SKM-1 treated with dmso at 0.1 percent for 144 hours (cell line): Measurements from ENCODE around the gene SF1.

Experiments
- DNase-seq: peaks from one replicate; lab custom pipeline; 2025; ENCODE audit not compliant: unreplicated experiment; lab: John Stamatoyannopoulos, UW

SF1 gene

GRCh38 chr11:64801561-64802369 is 23.4 kb upstream of the SF1 start:
- DNase-seq = no peak

DNA sequence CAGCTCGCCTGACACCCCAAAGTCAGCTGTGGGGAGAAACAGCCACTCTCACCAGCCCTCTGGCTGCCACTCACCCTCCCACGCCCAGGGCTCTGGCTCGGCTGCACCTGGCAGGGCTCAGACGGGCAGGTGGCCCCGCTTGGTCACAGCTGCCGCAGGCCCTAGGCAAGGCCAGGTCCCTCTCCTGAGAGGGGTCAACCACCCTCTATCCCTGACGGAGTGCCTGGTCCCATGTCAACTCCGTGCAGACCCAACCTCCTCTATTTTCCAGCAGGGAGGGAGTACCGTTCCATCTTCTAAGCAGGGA is 22.8 kb upstream of the SF1 start:
- DNase-seq = no peak

DNA sequence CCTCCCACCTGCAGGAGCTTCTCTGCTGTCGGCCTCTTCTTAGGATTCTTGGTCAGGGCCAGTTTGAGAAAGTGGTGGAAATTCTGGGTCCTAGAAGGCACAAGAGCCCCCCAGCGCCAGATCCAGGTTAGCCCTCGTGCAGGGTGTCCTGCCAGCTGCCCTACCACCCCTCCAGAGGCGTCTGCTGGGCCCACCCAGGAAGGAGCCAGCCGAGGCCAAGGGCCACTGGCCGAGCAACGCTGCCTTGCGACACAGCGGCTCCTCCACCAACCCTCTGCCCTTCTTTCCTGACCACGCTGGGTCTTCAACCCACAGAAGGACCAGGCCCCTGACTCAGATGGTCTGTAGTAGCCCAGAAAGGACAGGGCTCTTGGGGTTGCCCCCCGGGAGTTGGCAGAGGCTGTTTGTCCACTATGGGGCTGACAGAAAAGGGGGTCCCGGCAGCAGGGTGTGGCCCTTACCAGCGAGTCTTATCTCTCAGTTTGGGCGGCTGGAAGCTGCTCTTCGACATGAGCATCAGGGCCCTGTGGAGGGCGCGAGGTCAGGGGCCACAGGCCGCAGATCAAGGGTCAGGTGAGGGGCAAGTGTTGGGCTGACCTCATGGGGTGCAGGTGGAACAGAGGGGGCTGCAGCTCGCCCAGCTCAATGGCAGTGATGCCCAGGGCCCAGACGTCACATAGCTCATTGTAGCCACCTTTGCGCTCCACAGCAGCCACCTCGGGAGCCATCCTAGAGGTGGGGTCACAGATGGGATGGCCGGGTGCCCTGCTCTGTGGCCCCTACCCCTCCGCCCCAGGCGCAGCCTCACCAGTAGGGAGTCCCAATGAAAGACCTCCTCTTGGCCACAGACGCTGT is 22.2 kb upstream of the SF1 start:
- no peak for DNase-seq

DNA sequence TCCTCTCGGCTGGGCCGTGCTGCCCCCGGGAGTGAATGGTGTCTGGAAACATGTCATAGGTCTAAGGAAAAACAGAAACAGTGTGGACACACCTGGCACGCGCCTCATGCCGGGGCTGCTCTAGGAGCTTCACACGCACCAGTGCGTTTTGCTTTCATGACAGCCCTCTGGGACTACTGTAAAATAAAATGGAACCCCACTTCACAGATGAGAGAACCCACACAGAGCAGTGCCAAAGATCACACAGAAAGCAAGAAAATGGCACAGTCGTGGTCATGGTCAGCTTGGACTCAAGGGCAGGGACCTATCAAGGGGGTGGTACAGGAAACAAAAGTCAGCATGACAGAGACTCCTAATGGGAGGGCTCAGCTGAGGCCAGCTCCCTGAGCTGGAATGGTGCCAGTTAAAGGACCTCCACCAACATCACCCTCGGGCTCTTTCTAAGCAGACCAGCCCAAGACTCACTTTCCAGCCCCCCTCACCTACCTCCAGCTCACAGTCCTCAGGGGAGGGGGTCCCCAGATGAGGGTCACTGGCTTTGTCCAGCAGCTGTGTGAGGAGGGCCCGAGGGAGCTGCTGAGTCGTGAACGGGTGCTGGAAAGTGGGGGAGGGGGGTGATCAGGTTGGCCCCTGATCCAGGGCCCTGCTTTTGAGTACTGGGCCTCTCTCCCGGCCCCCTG is 21.4 kb upstream of the SF1 start:
- DNase-seq = no peak

DNA sequence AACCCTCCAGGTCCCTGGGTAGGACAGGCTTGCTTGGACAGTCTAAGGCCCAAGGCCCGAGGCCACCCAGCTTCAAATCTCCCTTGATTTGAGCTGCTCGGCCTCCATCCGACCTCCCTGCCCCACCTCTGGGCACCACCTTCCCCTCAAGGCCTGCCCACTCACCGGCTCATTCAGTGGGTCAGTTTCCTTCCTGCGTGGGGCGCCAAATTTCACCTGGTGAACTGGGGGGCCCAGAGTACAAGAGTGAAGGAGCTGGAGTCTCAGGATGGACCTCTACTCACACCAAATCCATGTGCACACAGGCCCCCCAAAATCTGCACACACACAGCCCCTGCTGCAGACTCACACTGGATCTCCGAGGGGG is 20.9 kb upstream of the SF1 start:
- DNase-seq = no peak

DNA sequence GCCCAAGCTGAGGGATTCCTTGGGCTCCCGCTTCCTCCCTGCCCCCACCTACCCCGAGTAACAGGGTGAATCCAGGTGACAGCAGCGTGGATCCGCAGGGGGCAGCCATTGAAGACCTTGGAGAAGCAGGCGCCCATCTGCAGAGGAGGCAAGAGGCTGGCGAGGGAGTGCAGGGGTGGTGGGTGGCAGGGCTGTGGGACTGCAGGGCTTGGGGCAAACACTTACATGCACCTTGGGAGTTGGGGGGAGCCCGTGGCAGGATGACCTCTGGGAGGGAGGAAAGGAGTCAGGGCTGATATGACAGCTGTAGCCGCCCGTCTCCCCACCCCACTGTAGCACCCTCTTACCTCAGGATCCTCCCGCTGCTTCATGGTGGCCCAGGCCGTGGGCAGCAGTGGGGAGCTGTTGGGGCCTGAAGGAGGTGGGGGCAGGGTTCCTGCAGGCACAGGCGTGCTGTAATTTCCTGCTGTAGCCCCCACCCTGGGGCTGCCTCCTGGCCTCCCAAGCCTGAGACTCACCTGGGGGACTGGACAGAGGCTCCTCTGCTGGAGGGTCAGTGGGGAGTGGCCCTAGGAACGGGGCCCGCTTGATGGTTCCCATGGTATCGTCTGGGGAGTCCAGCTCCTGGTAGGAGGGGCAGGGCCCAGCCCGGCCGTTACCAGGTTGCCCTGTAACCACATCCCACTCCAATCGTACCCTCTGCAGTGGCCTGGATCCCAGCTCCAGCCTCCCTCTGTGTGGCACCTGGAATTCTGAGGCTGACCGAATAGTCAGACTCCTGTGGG is 18.6 kb upstream of the SF1 start:
- no peak for DNase-seq

DNA sequence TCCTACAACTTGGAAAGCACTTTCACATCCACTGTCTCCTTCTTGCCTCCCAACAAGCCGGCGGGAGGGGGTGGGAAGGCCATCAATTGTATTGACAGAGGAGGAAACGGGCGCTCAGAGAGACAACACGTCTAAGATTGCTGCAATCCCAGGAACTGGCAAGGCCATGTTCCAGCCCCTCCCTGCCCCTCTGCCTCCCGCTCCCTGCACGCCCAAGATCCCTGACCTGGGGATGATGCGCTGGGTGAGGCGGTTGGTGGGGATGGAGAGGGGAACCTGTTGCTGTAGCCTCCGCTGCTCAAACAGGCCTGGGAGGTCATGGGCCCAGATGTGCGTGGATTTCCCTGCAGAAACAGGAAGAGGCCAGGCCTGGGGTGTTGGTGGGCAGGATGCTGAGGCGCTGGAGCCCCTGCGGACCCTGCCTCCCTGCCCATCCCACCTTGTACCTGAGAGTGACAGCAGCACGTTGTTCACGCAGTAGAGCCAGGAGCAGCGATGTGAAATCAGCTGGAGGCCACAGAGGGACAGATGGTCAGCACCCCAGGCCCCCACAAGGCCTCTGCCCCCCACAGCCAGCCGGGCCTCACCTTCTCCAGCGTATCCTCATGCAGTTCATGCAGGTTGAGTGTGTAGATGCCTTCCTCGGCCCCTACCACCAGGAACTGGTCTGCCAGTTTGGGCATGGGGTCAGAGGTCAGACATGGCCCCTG is 17.9 kb upstream of the SF1 start:
- DNase-seq = no peak

GRCh38 chr11:64794526-64794925 is 16.2 kb upstream of the SF1 start:
- no peak for DNase-seq

DNA sequence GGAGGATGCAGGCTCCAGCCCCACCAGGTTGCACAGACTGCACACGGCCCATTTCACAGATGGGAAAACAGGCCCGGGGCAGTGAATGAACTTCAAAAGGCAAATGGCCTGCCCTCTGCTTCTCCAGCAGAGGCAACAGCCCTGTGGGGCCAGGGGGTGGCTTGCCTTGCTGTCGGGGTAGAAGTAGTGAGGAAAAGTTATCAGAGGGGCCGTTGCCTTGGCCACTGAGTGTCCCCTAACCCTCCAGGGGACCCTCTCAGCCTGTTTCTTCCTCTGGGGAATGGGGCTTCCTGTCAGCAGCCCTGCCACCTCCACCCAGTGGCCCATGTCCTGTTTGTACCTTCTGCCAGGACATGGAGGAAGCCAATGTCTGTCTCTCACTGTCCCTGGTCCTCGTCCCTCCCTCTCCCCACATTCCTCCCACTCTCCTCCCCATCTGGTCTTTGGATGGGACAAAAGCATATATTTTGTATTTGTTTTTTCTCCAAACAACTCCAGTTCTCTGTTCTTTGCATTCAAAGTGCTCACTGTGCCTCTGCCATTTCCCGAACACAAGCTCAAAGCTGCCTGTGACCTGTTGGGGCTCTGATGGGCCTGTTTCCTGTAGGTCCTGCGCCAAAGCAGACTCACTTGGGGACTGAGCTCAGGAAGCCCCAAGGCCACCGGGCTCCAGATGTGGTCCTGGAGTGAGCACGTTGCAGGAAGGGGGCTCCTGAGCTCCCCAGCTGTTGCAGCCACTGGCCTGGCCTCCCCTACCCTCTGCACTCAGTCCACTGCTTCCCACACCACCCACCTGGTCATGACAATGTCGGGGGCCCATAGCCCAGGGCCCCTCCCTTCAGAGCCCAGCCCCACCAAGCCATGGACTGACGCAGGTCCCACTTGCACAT is 15.2 kb upstream of the SF1 start:
- no peak for DNase-seq

DNA sequence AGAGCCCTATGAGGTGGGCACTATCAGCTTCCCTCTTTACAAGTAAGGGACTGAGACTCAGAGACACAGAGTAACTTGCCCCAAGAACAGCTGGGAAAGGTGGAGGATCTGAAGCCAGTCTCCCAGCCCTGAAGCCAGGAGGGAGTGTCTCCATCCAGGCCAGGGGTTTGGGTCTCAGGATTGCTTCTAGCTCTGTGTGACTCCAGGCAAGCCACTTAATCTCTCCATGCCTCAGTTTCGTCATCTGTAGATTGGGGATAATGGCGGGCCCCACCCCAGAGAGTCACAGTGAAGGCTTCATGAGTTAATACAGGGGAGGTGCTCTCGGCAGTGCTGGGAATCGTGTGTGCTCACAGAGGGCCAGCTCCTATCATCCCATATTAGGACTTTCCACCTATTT is 14.1 kb upstream of the SF1 start:
- DNase-seq = no peak

- DNase-seq = no peak
Observed at GRCh38 chr11:64791781-64792291, 13.5 kb upstream of the SF1 start.

DNA sequence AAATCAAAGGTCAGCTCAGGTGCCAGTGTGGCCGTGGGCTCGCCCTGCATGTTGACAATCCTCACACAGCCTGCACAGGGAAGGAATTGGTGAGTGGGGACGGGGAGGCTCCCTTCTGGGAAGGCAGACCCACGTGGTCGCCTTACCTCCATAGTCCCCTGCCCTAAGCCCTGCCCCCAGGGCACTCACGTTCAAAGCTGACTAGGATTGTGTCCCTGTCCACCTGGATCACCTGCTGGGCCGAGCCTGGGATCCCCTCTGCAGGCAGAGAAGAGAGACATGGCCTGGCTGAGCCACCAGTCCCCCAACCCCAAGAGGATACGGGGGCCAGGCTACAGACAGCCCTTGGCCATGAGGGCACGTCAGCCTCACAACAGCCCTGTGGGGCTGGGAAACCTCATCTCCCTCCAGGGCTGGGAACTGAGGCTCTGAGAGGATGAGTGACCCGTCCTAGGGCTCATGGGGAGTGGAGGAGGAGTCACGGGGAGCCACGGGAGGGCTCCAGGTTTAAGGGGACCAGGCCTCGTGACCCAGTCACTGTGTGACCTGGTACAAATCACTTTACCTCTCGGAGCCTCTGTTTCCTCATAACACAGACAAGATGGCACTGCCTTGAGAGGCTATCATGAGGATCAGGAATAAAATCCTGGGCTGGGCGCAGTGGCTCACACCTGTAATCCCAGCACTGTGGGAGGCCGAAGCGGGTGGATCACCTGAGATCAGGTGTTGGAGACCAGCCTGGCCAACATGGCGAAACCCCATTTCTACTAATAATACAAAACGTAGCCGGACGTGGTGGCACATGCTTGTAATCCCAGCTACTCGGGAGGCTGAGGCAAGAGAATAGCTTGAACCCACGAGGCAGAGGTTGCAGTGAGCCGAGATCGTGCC is 12.1 kb upstream of the SF1 start:
- DNase-seq = no peak

GRCh38 chr11:64789331-64790204 is 11.2 kb upstream of the SF1 start:
- no peak for DNase-seq

DNA sequence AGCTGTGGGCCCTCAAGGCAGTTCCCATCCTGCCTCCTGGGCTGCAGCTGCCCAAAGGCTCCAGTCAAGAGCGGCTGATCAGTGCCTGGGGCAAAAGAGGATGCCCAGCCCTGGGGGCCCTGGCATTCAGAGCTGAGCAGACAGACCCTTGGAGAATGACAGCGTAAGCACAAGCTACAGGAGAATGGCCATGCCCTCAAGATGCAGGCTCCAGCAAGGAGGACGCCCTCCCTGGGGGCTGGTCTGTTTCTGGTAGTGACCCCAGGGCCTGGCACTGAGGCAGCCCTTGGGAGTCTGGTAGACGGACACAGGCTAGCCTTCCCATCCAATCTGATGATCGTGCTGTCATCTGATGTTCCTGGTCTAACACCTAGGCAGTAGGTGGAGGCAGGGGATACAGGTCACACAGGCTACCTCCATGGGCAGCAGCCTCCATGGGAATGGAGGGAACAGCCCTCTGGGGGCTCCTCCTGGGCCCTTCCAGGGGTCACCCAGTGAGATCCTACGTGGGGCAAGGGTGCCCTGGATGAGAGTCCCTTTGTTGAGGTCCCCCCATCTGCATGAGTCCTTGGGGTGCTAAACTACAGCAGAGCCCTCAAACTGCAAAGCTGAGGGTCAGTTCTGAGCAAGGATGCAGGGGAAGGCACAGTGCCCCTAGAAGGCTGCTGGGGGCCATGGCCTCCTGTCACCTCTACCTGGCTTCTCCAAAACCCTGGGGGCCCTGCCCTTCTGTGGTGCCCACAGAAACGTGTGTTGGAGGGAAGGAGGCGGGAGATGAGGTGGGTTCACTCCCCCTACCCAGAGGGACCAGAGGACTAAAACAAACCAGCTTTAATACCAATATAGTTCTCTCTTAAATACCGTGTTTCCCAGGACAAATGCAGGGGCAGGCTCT is 10.2 kb upstream of the SF1 start:
- no peak for DNase-seq

GRCh38 chr11:64787526-64788320 is 9.4 kb upstream of the SF1 start:
- DNase-seq = peak; percentile 41

DNA sequence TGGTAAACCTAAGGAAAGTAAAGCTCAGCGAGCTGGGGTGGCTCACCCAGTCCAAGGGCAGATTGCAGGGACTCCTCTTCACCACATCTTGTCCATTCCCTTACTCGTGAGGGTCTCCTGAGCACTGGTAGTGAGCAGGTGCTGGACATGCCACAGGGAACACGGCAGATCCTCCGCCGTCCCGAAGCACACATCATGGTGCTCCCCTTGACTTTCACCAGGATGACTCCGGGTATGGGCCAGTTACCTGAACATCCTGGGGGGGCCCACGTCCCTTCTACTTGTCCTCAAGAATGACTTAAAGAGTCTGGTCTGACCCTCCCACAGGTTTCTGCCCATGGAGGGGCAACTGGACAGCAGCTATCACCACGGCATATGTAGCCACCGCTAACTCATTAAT is 8.0 kb upstream of the SF1 start:
- no peak for DNase-seq
